K562 treated with DMSO at 1 percent for 48 hours (cell line): ENCODE data around the gene WEE2. TPM values are rescaled to one million over a fixed set of nuclear protein-coding genes. Genes with fewer than 3 reads are reported as not detected.

ENCODE experiments used
- total RNA-seq: library from RNA; unstranded; fragments of 300-600 nt; gene quantifications from 2 replicates; pipeline ENCODE4 v1.2.3, GENCODE V29; 2022; ENCODE audit warnings: low replicate concordance; ENCODE audit errors: extremely low read depth

The WEE2 gene
- not detected in 2 replicates for total RNA-seq

GRCh38 chr7:141708351-141708750, at the start of gene WEE2:
Gene WEE2, plus strand, starts transcription at chr7:141708353. Its CDS starts 406 bp downstream, at chr7:141708759.

GRCh38 chr7:141702047-141702567, 6.0 kb upstream of the WEE2 start, which contains the start of gene DENND11:
Gene DENND11, minus strand, starts transcription at chr7:141702166. Its CDS starts 13 bp downstream, at chr7:141702153.

GRCh38 chr7:141737836-141738591, 29.9 kb downstream of the WEE2 start, which contains the start of gene SSBP1:
Gene SSBP1, plus strand, starts transcription at chr7:141738358. Its CDS starts 809 bp downstream, at chr7:141739167.

GRCh38 chr7:141763797-141764196, 55.6 kb downstream of the WEE2 start, which contains the start of gene TAS2R3:
Gene TAS2R3, plus strand, starts transcription at chr7:141764097. Its CDS starts 62 bp downstream, at chr7:141764159.

GRCh38 chr7:141776374-141776773, 68.2 kb downstream of the WEE2 start, which contains the start of gene TAS2R4:
Gene TAS2R4, plus strand, starts transcription at chr7:141776674. Its CDS starts 1,815 bp downstream, at chr7:141778489.

Other genes with a start within 250 kb of the WEE2 start
- not detected in 2 replicates for gene AGK, start 156.9 kb upstream of the WEE2 start, total RNA-seq
- not detected in 2 replicates for gene DENND11, start 6.2 kb upstream of the WEE2 start, total RNA-seq
- not detected in 2 replicates for gene SSBP1, start 30.0 kb downstream of the WEE2 start, total RNA-seq
- gene TAS2R3, start 55.7 kb downstream of the WEE2 start, total RNA-seq: not detected in 2 replicates
- gene TAS2R4, start 68.3 kb downstream of the WEE2 start, total RNA-seq: not detected in 2 replicates
- gene TAS2R5, start 81.9 kb downstream of the WEE2 start, total RNA-seq: not detected in 2 replicates
- not detected in 2 replicates for gene PRSS37, start 133.1 kb downstream of the WEE2 start, total RNA-seq
- not detected in 2 replicates for gene OR9A4, start 208.0 kb downstream of the WEE2 start, total RNA-seq
- not detected in 2 replicates for gene CLEC5A, start 238.6 kb downstream of the WEE2 start, total RNA-seq